PFSK-1 (cell line): Measurements from ENCODE around the gene CST6.

ENCODE experiments used
- FOXP2 ChIP-seq: optimal IDR thresholded peaks from 2 replicates; pipeline ENCODE3; 2011; ENCODE audit warnings: borderline replicate concordance, control low read depth, inconsistent platforms; ENCODE audit not compliant: insufficient read depth; ENCODE audit errors: extremely low read length, extremely low read depth
- POLR2AphosphoS5 ChIP-seq: IDR thresholded peaks from 2 replicates; pipeline ENCODE4 v1.6.1; 2012; ENCODE audit warnings: low read depth, mild to moderate bottlenecking, control low read depth, low read length, moderate library complexity
- REST ChIP-seq, 2 experiments: IDR thresholded peaks; 2 replicates each; pipeline versions ENCODE4 v1.6.1 to v1.8.0; 2011 to 2012; ENCODE audit warnings: low read depth in 2 of 2, low read length in 2 of 2, control low read depth in 1 of 2, inconsistent platforms in 1 of 2, mild to moderate bottlenecking in 1 of 2, moderate library complexity in 1 of 2; ENCODE audit not compliant: insufficient read depth in 1 of 2
- SIN3A ChIP-seq: IDR thresholded peaks from 2 replicates; pipeline ENCODE4 v1.6.1; 2012; ENCODE audit warnings: mild to moderate bottlenecking, low read length, moderate library complexity, borderline replicate concordance; ENCODE audit not compliant: insufficient read depth
- TAF1 ChIP-seq: IDR thresholded peaks from 2 replicates; pipeline ENCODE4 v1.6.1; 2012; ENCODE audit warnings: low read length, control low read depth, borderline replicate concordance; ENCODE audit not compliant: insufficient read depth

CST6 gene

GRCh38 chr11:66042996-66043906 is 31.4 kb downstream of the CST6 start:
- TF ChIP-seq SIN3A (no peak), POLR2AphosphoS5 (no peak)

GRCh38 chr11:66044757-66045156 is 32.9 kb downstream of the CST6 start:
- TF ChIP-seq FOXP2 (no peak), SIN3A (no peak)

GRCh38 chr11:66045177-66045639 is 33.4 kb downstream of the CST6 start:
- TF ChIP-seq TAF1 (no peak), FOXP2 (no peak), REST (IDR thresholded peaks at IDR 0.05; ENCODE audit: insufficient read depth in 1 of 2, low read depth in 2 of 2, low read length in 2 of 2) (no peak), POLR2AphosphoS5 (no peak), SIN3A (no peak)

- TF ChIP-seq SIN3A (no peak), REST (IDR thresholded peaks at IDR 0.05; ENCODE audit: insufficient read depth in 1 of 2, low read depth in 2 of 2, low read length in 2 of 2) (no peak), TAF1 (no peak), POLR2AphosphoS5 (no peak), FOXP2 (no peak)
Observed at GRCh38 chr11:66046901-66047300, 35.1 kb downstream of the CST6 start.

- TF ChIP-seq TAF1 (no peak), REST (IDR thresholded peaks at IDR 0.05; ENCODE audit: insufficient read depth in 1 of 2, low read depth in 2 of 2, low read length in 2 of 2) (no peak), SIN3A (no peak), POLR2AphosphoS5 (no peak), FOXP2 (no peak)
Observed at GRCh38 chr11:66047541-66048365, 35.9 kb downstream of the CST6 start.
